Fibroblast of skin of left biceps (primary cell): ENCODE data around the gene CMYA5.
"Not testable (repeated sequence)": the region's sequence is repeated elsewhere in the genome, so short reads cannot be mapped to it uniquely, and the experiment has no call there.

Experiments used
- DNase-seq, 2 experiments: peaks; one replicate each; pipeline ENCODE4 v3.0.0-alpha.2; 2013; ENCODE audit warnings: low read depth in 2 of 2

Gene CMYA5

GRCh38 chr5:79746642-79747569 is 57.3 kb downstream of the CMYA5 start:
- DNase-seq = no peak

- DNase-seq = no peak
Observed at GRCh38 chr5:79750611-79751510, 61.2 kb downstream of the CMYA5 start.

- DNase-seq = no peak
Observed at GRCh38 chr5:79753092-79753491, 63.5 kb downstream of the CMYA5 start.

- DNase-seq = no peak
Observed at GRCh38 chr5:79753877-79754645, 64.4 kb downstream of the CMYA5 start.

GRCh38 chr5:79754865-79755555 is 65.4 kb downstream of the CMYA5 start:
- DNase-seq = no peak

GRCh38 chr5:79756076-79756475 is 66.4 kb downstream of the CMYA5 start:
- DNase-seq = no peak

- peak; percentile 54 to 56 for DNase-seq
Observed at GRCh38 chr5:79759436-79759835, 69.8 kb downstream of the CMYA5 start.

- no peak for DNase-seq
Observed at GRCh38 chr5:79759848-79760247, 70.2 kb downstream of the CMYA5 start.

GRCh38 chr5:79762929-79763328 is 73.3 kb downstream of the CMYA5 start:
- DNase-seq = no peak

GRCh38 chr5:79764147-79764546 is 74.5 kb downstream of the CMYA5 start:
- not testable (repeated sequence) for DNase-seq

GRCh38 chr5:79771387-79771786 is 81.8 kb downstream of the CMYA5 start:
- DNase-seq = peak; percentile 76 to 79

GRCh38 chr5:79772651-79773050 is 83.0 kb downstream of the CMYA5 start:
- DNase-seq = no peak

GRCh38 chr5:79773612-79774011 is 84.0 kb downstream of the CMYA5 start:
- DNase-seq = no peak

GRCh38 chr5:79774171-79774854 is 84.7 kb downstream of the CMYA5 start:
- DNase-seq = no peak

- no peak for DNase-seq
Observed at GRCh38 chr5:79774855-79775237, 85.2 kb downstream of the CMYA5 start.

GRCh38 chr5:79784741-79785140 is 95.1 kb downstream of the CMYA5 start:
- DNase-seq = not testable (repeated sequence)

- DNase-seq = no peak
Observed at GRCh38 chr5:79785983-79786382, 96.3 kb downstream of the CMYA5 start.

GRCh38 chr5:79787448-79787847 is 97.8 kb downstream of the CMYA5 start:
- no peak for DNase-seq

GRCh38 chr5:79791843-79792242 is 102.2 kb downstream of the CMYA5 start:
- DNase-seq = no peak

GRCh38 chr5:79792463-79792862 is 102.8 kb downstream of the CMYA5 start:
- no peak for DNase-seq

- no peak for DNase-seq
Observed at GRCh38 chr5:79793304-79793703, 103.7 kb downstream of the CMYA5 start.
